Measurements from ENCODE around the gene SND1.

The SND1 gene

GRCh38 chr7:128035712-128036111, 383.7 kb downstream of the SND1 start:
- TF ChIP-seq, protein P1, sequence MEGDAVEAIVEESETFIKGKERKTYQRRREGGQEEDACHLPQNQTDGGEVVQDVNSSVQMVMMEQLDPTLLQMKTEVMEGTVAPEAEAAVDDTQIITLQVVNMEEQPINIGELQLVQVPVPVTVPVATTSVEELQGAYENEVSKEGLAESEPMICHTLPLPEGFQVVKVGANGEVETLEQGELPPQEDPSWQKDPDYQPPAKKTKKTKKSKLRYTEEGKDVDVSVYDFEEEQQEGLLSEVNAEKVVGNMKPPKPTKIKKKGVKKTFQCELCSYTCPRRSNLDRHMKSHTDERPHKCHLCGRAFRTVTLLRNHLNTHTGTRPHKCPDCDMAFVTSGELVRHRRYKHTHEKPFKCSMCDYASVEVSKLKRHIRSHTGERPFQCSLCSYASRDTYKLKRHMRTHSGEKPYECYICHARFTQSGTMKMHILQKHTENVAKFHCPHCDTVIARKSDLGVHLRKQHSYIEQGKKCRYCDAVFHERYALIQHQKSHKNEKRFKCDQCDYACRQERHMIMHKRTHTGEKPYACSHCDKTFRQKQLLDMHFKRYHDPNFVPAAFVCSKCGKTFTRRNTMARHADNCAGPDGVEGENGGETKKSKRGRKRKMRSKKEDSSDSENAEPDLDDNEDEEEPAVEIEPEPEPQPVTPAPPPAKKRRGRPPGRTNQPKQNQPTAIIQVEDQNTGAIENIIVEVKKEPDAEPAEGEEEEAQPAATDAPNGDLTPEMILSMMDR (IDR thresholded peaks at IDR 0.05; ENCODE audit: insufficient read depth, low read length, poor library complexity, severe bottlenecking), result peak; percentile 24
- Histone ChIP-seq H3K36me3 (ENCODE audit: control insufficient read depth, insufficient read depth, low read length) (peaks cover 1% of the 10 kb centered on the region; the same call in 1 of the 2 replicates), H3K27me3 (replicated peaks; ENCODE audit: control insufficient read depth, insufficient read depth, low read length) (no peaks in the 10 kb centered on the region), H3K4me3 (replicated peaks; ENCODE audit: low read depth, low read length) (no peak overlapping the region)
- no peak for DNase-seq (ENCODE audit: extremely low read depth, insufficient read length)

- TF ChIP-seq, protein P1 (IDR thresholded peaks at IDR 0.05; ENCODE audit: insufficient read depth, low read length, poor library complexity, severe bottlenecking), result no peak
- Histone ChIP-seq H3K4me3 (replicated peaks; ENCODE audit: low read depth, low read length) (no peak overlapping the region), H3K36me3 (ENCODE audit: control insufficient read depth, insufficient read depth, low read length) (peaks cover 1% of the 10 kb centered on the region; the same call in 1 of the 2 replicates), H3K27me3 (replicated peaks; ENCODE audit: control insufficient read depth, insufficient read depth, low read length) (no peaks in the 10 kb centered on the region)
- no peak for DNase-seq (ENCODE audit: extremely low read depth, insufficient read length)
Measured at GRCh38 chr7:128036226-128036940, 384.4 kb downstream of the SND1 start.

DNA sequence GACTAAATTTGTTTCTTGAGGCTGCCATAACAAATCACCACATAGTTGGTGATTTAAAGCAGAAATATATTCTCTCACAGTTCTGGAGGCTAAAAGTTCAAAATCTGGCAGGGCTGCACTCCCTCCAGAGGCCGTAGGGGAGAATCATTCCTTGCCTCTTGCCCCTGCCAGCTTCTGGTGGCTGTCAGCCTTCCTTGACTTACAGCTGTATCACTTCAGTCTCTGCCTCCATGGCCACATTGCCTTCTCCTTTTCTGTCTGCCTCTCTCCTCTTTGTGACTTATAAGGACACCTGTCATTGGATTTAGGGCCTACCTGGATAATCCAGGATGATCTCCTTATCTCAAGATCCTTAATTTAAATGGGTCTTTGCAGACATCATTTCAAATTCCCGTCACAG, 385.1 kb downstream of the SND1 start:
- DNase-seq (ENCODE audit: extremely low read depth, insufficient read length), result no peak
- H3K4me3 ChIP-seq (replicated peaks; ENCODE audit: low read depth, low read length), result no peak overlapping the region
- H3K36me3 ChIP-seq (ENCODE audit: control insufficient read depth, insufficient read depth, low read length), result peaks cover 1% of the 10 kb centered on the region; the same call in 1 of the 2 replicates
- no peaks in the 10 kb centered on the region for H3K27me3 ChIP-seq (replicated peaks; ENCODE audit: control insufficient read depth, insufficient read depth, low read length)
- TF ChIP-seq, protein P1 (IDR thresholded peaks at IDR 0.05; ENCODE audit: insufficient read depth, low read length, poor library complexity, severe bottlenecking), result peak; percentile 22

GRCh38 chr7:128037880-128038619, 386.1 kb downstream of the SND1 start:
- Histone ChIP-seq H3K36me3 (ENCODE audit: control insufficient read depth, insufficient read depth, low read length) (peaks cover 5% of the 10 kb centered on the region; the same call in 1 of the 2 replicates), H3K4me3 (replicated peaks; ENCODE audit: low read depth, low read length) (no peak overlapping the region), H3K27me3 (replicated peaks; ENCODE audit: control insufficient read depth, insufficient read depth, low read length) (no peaks in the 10 kb centered on the region)
- TF ChIP-seq, protein P1 (IDR thresholded peaks at IDR 0.05; ENCODE audit: insufficient read depth, low read length, poor library complexity, severe bottlenecking), result no peak
- DNase-seq (ENCODE audit: extremely low read depth, insufficient read length), result no peak

- no peak for DNase-seq (ENCODE audit: extremely low read depth, insufficient read length)
- TF ChIP-seq, protein P1 (IDR thresholded peaks at IDR 0.05; ENCODE audit: insufficient read depth, low read length, poor library complexity, severe bottlenecking), result no peak
- peaks cover 5% of the 10 kb centered on the region; the same call in 1 of the 2 replicates for H3K36me3 ChIP-seq (ENCODE audit: control insufficient read depth, insufficient read depth, low read length)
- no peak overlapping the region for H3K4me3 ChIP-seq (replicated peaks; ENCODE audit: low read depth, low read length)
- H3K27me3 ChIP-seq (replicated peaks; ENCODE audit: control insufficient read depth, insufficient read depth, low read length), result no peaks in the 10 kb centered on the region
Measured at GRCh38 chr7:128039544-128039953, 387.6 kb downstream of the SND1 start.
